Measurements from ENCODE around the gene CYP2R1.

GRCh38 chr11:14852571-14853177 is 39.4 kb downstream of the CYP2R1 start:
- TF ChIP-seq, protein P1, sequence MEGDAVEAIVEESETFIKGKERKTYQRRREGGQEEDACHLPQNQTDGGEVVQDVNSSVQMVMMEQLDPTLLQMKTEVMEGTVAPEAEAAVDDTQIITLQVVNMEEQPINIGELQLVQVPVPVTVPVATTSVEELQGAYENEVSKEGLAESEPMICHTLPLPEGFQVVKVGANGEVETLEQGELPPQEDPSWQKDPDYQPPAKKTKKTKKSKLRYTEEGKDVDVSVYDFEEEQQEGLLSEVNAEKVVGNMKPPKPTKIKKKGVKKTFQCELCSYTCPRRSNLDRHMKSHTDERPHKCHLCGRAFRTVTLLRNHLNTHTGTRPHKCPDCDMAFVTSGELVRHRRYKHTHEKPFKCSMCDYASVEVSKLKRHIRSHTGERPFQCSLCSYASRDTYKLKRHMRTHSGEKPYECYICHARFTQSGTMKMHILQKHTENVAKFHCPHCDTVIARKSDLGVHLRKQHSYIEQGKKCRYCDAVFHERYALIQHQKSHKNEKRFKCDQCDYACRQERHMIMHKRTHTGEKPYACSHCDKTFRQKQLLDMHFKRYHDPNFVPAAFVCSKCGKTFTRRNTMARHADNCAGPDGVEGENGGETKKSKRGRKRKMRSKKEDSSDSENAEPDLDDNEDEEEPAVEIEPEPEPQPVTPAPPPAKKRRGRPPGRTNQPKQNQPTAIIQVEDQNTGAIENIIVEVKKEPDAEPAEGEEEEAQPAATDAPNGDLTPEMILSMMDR (IDR thresholded peaks at IDR 0.05) = no peak
- no peak for TF ChIP-seq EZH2 (IDR thresholded peaks at IDR 0.05)
- TF ChIP-seq EZH2phosphoT487 (IDR thresholded peaks at IDR 0.05) = no peak
